Limb (tissue), 2 donors: Measurements from ENCODE around the gene SAMD4B.
"Not testable (repeated sequence)": the region's sequence is repeated elsewhere in the genome, so short reads cannot be mapped to it uniquely, and the experiment has no call there.

Source experiments
- DNase-seq, 2 donors: peaks; one replicate each; pipeline ENCODE4 v3.0.0-alpha.2; 2016; ENCODE audit errors: extremely low spot score in 2 of 2

The SAMD4B gene

GRCh38 chr19:39310558-39311311 lies 31.5 kb upstream of the SAMD4B start:
- DNase-seq: no peak

- no peak for DNase-seq
Observed at GRCh38 chr19:39314016-39314728, 28.0 kb upstream of the SAMD4B start.

- no peak for DNase-seq
Observed at GRCh38 chr19:39315933-39316332, 26.3 kb upstream of the SAMD4B start.

- DNase-seq: no peak
Observed at GRCh38 chr19:39316627-39317321, 25.4 kb upstream of the SAMD4B start.

- DNase-seq: no peak
Observed at GRCh38 chr19:39317476-39317875, 24.7 kb upstream of the SAMD4B start.

- no peak for DNase-seq
Observed at GRCh38 chr19:39318071-39318470, 24.1 kb upstream of the SAMD4B start.

- DNase-seq: no peak
Observed at GRCh38 chr19:39318690-39319089, 23.5 kb upstream of the SAMD4B start.

- no peak for DNase-seq
Observed at GRCh38 chr19:39319098-39319891, 22.9 kb upstream of the SAMD4B start.

GRCh38 chr19:39319892-39320248 lies 22.4 kb upstream of the SAMD4B start:
- no peak for DNase-seq

- no peak for DNase-seq
Observed at GRCh38 chr19:39321117-39321831, 20.9 kb upstream of the SAMD4B start.

GRCh38 chr19:39321832-39322176 lies 20.4 kb upstream of the SAMD4B start:
- DNase-seq: no peak

GRCh38 chr19:39324242-39324842 lies 17.9 kb upstream of the SAMD4B start:
- no peak for DNase-seq

GRCh38 chr19:39325778-39326665 lies 16.2 kb upstream of the SAMD4B start:
- DNase-seq: no peak

GRCh38 chr19:39327363-39328045 lies 14.7 kb upstream of the SAMD4B start:
- no peak for DNase-seq

GRCh38 chr19:39328046-39328705 lies 14.0 kb upstream of the SAMD4B start:
- peak; percentile 70 to 92 for DNase-seq

GRCh38 chr19:39329948-39330347 lies 12.3 kb upstream of the SAMD4B start:
- no peak for DNase-seq

GRCh38 chr19:39332293-39332692 lies 9.9 kb upstream of the SAMD4B start:
- DNase-seq: no peak

- not testable (repeated sequence) for DNase-seq
Observed at GRCh38 chr19:39332738-39333137, 9.5 kb upstream of the SAMD4B start.

- no peak for DNase-seq
Observed at GRCh38 chr19:39333507-39333906, 8.7 kb upstream of the SAMD4B start.
